Rectal smooth muscle tissue (tissue), 1 donor: ENCODE data around the gene NRDC.
"Not testable (repeated sequence)": the region's sequence is repeated elsewhere in the genome, so short reads cannot be mapped to it uniquely, and the experiment has no call there.

Source experiments
- H3K27ac ChIP-seq: one replicate; pipeline ENCODE4 v1.7.0; 2013; ENCODE audit warnings: low read depth, low read length, inconsistent platforms
- H3K27me3 ChIP-seq: one replicate; pipeline ENCODE4 v1.7.0; 2013; ENCODE audit warnings: low read length; ENCODE audit not compliant: control insufficient read depth, insufficient read depth
- H3K36me3 ChIP-seq: one replicate; pipeline ENCODE4 v1.7.0; 2013; ENCODE audit warnings: low read length; ENCODE audit not compliant: control insufficient read depth, insufficient read depth
- H3K4me1 ChIP-seq: one replicate; pipeline ENCODE4 v1.7.0; 2013; ENCODE audit warnings: low read length; ENCODE audit not compliant: control insufficient read depth, insufficient read depth
- H3K4me3 ChIP-seq: one replicate; pipeline ENCODE4 v1.7.0; 2013; ENCODE audit warnings: low read length
- H3K9ac ChIP-seq: one replicate; pipeline ENCODE4 v1.7.0; 2013; ENCODE audit warnings: low read length

NRDC gene

GRCh38 chr1:51910221-51911000, 31.9 kb upstream of the NRDC start:
- Histone ChIP-seq H3K4me1 (no peaks in the 10 kb centered on the region), H3K4me3 (no peak overlapping the region), H3K9ac (no peak overlapping the region), H3K27ac (no peak overlapping the region), H3K27me3 (no peaks in the 10 kb centered on the region), H3K36me3 (no peaks in the 10 kb centered on the region)

GRCh38 chr1:51908499-51908898, 30.0 kb upstream of the NRDC start:
- no peaks in the 10 kb centered on the region for H3K4me1 ChIP-seq
- H3K4me3 ChIP-seq, result no peak overlapping the region
- H3K27ac ChIP-seq, result no peak overlapping the region
- no peaks in the 10 kb centered on the region for H3K36me3 ChIP-seq
- H3K9ac ChIP-seq, result no peak overlapping the region
- no peaks in the 10 kb centered on the region for H3K27me3 ChIP-seq

GRCh38 chr1:51907079-51907702, 28.7 kb upstream of the NRDC start:
- no peak overlapping the region for H3K9ac ChIP-seq
- no peak overlapping the region for H3K4me3 ChIP-seq
- no peaks in the 10 kb centered on the region for H3K36me3 ChIP-seq
- H3K27me3 ChIP-seq, result no peaks in the 10 kb centered on the region
- no peak overlapping the region for H3K27ac ChIP-seq
- no peaks in the 10 kb centered on the region for H3K4me1 ChIP-seq

- Histone ChIP-seq H3K27ac (no peak overlapping the region), H3K4me1 (no peaks in the 10 kb centered on the region), H3K4me3 (no peak overlapping the region), H3K27me3 (no peaks in the 10 kb centered on the region), H3K36me3 (no peaks in the 10 kb centered on the region), H3K9ac (no peak overlapping the region)
Measured at GRCh38 chr1:51906306-51907078, 28.0 kb upstream of the NRDC start.

GRCh38 chr1:51902456-51902855, 23.9 kb upstream of the NRDC start:
- Histone ChIP-seq H3K4me1 (no peaks in the 10 kb centered on the region), H3K27me3 (no peaks in the 10 kb centered on the region), H3K4me3 (no peak overlapping the region)

GRCh38 chr1:51901151-51901550, 22.6 kb upstream of the NRDC start:
- Histone ChIP-seq H3K27me3 (no peaks in the 10 kb centered on the region), H3K4me3 (no peak overlapping the region), H3K4me1 (no peaks in the 10 kb centered on the region), H3K36me3 (no peaks in the 10 kb centered on the region), H3K9ac (no peak overlapping the region), H3K27ac (no peak overlapping the region)

More at GRCh38 chr1:51902456-51902855, 23.9 kb upstream of the NRDC start:
- Histone ChIP-seq H3K36me3 (no peaks in the 10 kb centered on the region), H3K27ac (no peak overlapping the region), H3K9ac (no peak overlapping the region)

- Histone ChIP-seq H3K4me1 (no peaks in the 10 kb centered on the region), H3K27ac (no peak overlapping the region), H3K36me3 (no peaks in the 10 kb centered on the region), H3K9ac (no peak overlapping the region), H3K27me3 (no peaks in the 10 kb centered on the region), H3K4me3 (no peak overlapping the region)
Measured at GRCh38 chr1:51899022-51899421, 20.5 kb upstream of the NRDC start.

- Histone ChIP-seq H3K4me1 (no peaks in the 10 kb centered on the region), H3K4me3 (no peak overlapping the region), H3K27ac (no peak overlapping the region), H3K36me3 (no peaks in the 10 kb centered on the region), H3K27me3 (no peaks in the 10 kb centered on the region), H3K9ac (no peak overlapping the region)
Measured at GRCh38 chr1:51898090-51898734, 19.7 kb upstream of the NRDC start.

GRCh38 chr1:51897699-51898031, 19.1 kb upstream of the NRDC start:
- H3K27me3 ChIP-seq, result no peaks in the 10 kb centered on the region
- H3K27ac ChIP-seq, result no peak overlapping the region
- no peak overlapping the region for H3K9ac ChIP-seq
- H3K36me3 ChIP-seq, result no peaks in the 10 kb centered on the region
- H3K4me1 ChIP-seq, result no peaks in the 10 kb centered on the region
- H3K4me3 ChIP-seq, result no peak overlapping the region

- H3K27me3 ChIP-seq, H3K36me3 ChIP-seq: not testable (repeated sequence)
Measured at GRCh38 chr1:51894748-51895147, 16.2 kb upstream of the NRDC start.

GRCh38 chr1:51878308-51878615, 265 bp downstream of the NRDC start:
- Histone ChIP-seq H3K4me1 (peaks cover 14% of the 10 kb centered on the region), H3K36me3 (no peaks in the 10 kb centered on the region), H3K27me3 (no peaks in the 10 kb centered on the region), H3K9ac (peak overlapping the region; percentile 99), H3K27ac (peak overlapping the region; percentile 99), H3K4me3 (peak overlapping the region; percentile 99)

More at GRCh38 chr1:51894748-51895147, 16.2 kb upstream of the NRDC start:
- not testable (repeated sequence) for H3K4me3 ChIP-seq, H3K4me1 ChIP-seq, H3K9ac ChIP-seq, H3K27ac ChIP-seq
